HEK293 (cell line): ENCODE data around the gene CIAO2B.

ENCODE experiments used
- CTCF ChIA-PET: fragments of 350-600 bp; formaldehyde crosslinking; extraction: SDS; loops from one replicate; lab custom pipeline; 2021; ENCODE audit warnings: antibody characterized with exemption; lab: Yijun Ruan, JAX
- POLR2A ChIA-PET: fragments of 300-600 bp; formaldehyde crosslinking; extraction: SDS; loops from one replicate; lab custom pipeline; 2020; ENCODE audit warnings: antibody characterized with exemption, inconsistent platforms; lab: Yijun Ruan, JAX
- H3K27ac ChIP-seq: fragments of 200-500 bp; sonication (Bioruptor generic); 2 replicates; pipeline ENCODE4 v1.5.1; 2014; ENCODE audit warnings: low read depth, low read length, control low read depth, inconsistent platforms; ENCODE audit errors: extremely low read depth
- H3K36me3 ChIP-seq, 2 experiments: fragments of 200-500 bp in 1 of 2; sonication (Bioruptor generic) in 1 of 2; 1 replicate in 1 of 2; 2 replicates in 1 of 2; pipeline ENCODE4 v1.5.1; 2014 to 2017; ENCODE audit warnings: inconsistent platforms in 2 of 2, low read length in 2 of 2; ENCODE audit not compliant: control insufficient read depth in 2 of 2, insufficient read depth in 1 of 2
- H3K4me1 ChIP-seq: fragments of 200-500 bp; sonication (Bioruptor generic); 2 replicates; pipeline ENCODE4 v1.5.1; 2014; ENCODE audit warnings: mild to moderate bottlenecking, low read length, inconsistent platforms; ENCODE audit not compliant: control insufficient read depth, insufficient read depth
- H3K4me3 ChIP-seq: 2 replicates; pipeline ENCODE4 v1.5.1; 2011; ENCODE audit warnings: low read depth, mild to moderate bottlenecking, control low read depth, low read length, moderate library complexity
- H3K9me3 ChIP-seq: fragments of 200-500 bp; sonication (Bioruptor generic); 2 replicates; pipeline ENCODE4 v1.5.1; 2014; ENCODE audit warnings: low read depth, low read length, inconsistent platforms; ENCODE audit not compliant: control insufficient read depth, insufficient read depth
- EGR2 ChIP-seq: fragments of 450-650 bp; formaldehyde crosslinking; IDR thresholded peaks from 2 replicates; pipeline ENCODE4 v1.5.1; 2016; ENCODE audit warnings: low read depth, missing biosample characterization, missing genetic modification characterization
- KLF9 ChIP-seq: fragments of 450-650 bp; formaldehyde crosslinking; IDR thresholded peaks from 2 replicates; pipeline ENCODE4 v1.5.1; 2016; ENCODE audit warnings: missing biosample characterization, missing genetic modification characterization, low read depth
- ZBTB21 ChIP-seq: fragments of 450-650 bp; formaldehyde crosslinking; IDR thresholded peaks from 2 replicates; pipeline ENCODE4 v1.5.1; 2017; ENCODE audit warnings: missing biosample characterization, missing genetic modification characterization
- ZFHX2 ChIP-seq: fragments of 450-650 bp; formaldehyde crosslinking; conservative IDR thresholded peaks from 2 replicates; pipeline ENCODE4 v1.5.1; 2016; ENCODE audit warnings: missing biosample characterization, missing genetic modification characterization
- ZNF157 ChIP-seq: fragments of 450-650 bp; formaldehyde crosslinking; IDR thresholded peaks from 2 replicates; pipeline ENCODE4 v1.5.1; 2016; ENCODE audit warnings: missing biosample characterization, missing genetic modification characterization
- ZNF174 ChIP-seq: fragments of 450-650 bp; formaldehyde crosslinking; IDR thresholded peaks from 2 replicates; pipeline ENCODE4 v1.5.0; 2017; ENCODE audit warnings: missing biosample characterization, mild to moderate bottlenecking, missing genetic modification characterization
- ZNF398 ChIP-seq: fragments of 450-650 bp; formaldehyde crosslinking; IDR thresholded peaks from 2 replicates; pipeline ENCODE4 v1.5.1; 2017; ENCODE audit warnings: missing biosample characterization, missing genetic modification characterization
- ZNF433 ChIP-seq: fragments of 450-650 bp; formaldehyde crosslinking; IDR thresholded peaks from 2 replicates; pipeline ENCODE4 v1.5.1; 2016; ENCODE audit warnings: missing biosample characterization, missing genetic modification characterization, low read depth
- ZNF530 ChIP-seq: fragments of 450-650 bp; formaldehyde crosslinking; IDR thresholded peaks from 2 replicates; pipeline ENCODE4 v1.5.1; 2016; ENCODE audit warnings: low read depth, missing biosample characterization, missing genetic modification characterization
- ZNF548 ChIP-seq: fragments of 450-650 bp; formaldehyde crosslinking; IDR thresholded peaks from 2 replicates; pipeline ENCODE4 v1.5.1; 2016; ENCODE audit warnings: missing biosample characterization, missing genetic modification characterization
- ZNF596 ChIP-seq: fragments of 450-650 bp; IDR thresholded peaks from 2 replicates; pipeline ENCODE4 v1.5.0; 2018; ENCODE audit warnings: missing biosample characterization, mild to moderate bottlenecking, missing genetic modification characterization, moderate library complexity
- ZNF645 ChIP-seq: fragments of 450-650 bp; formaldehyde crosslinking; IDR thresholded peaks from 2 replicates; pipeline ENCODE4; 2016; ENCODE audit warnings: missing biosample characterization, missing genetic modification characterization
- ZNF837 ChIP-seq: fragments of 450-650 bp; formaldehyde crosslinking; IDR thresholded peaks from 2 replicates; pipeline ENCODE4 v1.5.1; 2016; ENCODE audit warnings: missing biosample characterization, missing genetic modification characterization
- TF ChIP-seq, protein P1 (sequence below): fragments of 450-650 bp; formaldehyde crosslinking; conservative IDR thresholded peaks from 2 replicates; pipeline ENCODE4 v1.5.1; 2016; ENCODE audit warnings: low read depth, missing biosample characterization, missing genetic modification characterization

The CIAO2B gene

DNA sequence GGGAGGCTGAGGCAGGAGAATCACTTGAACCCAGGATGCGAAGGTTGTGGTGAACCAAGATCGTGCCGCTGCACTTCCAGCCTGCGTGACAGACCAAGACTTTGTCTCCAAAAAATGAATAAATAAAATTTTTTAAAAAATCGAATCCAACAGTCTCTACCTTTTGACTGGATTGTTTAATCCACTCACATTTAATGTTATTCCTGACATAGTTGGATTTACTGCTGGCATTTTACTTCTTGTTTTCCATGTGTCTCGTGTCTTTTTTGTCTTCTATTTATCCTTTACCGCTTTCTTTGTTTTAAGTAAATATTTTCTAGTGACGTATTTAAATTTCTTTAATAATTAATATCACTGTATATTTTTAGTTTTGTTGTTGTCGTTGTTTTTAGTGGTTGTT, 48.8 kb upstream of the CIAO2B start:
- Histone ChIP-seq H3K4me3 (no peak overlapping the region), H3K9me3 (no peaks in the 10 kb centered on the region), H3K4me1 (no peaks in the 10 kb centered on the region), H3K27ac (no peak overlapping the region), H3K36me3 (no peaks in the 10 kb centered on the region)
- ChIA-PET CTCF (interaction anchor here (0.6 kb wide), 1 partner anchor 172 kb away, joined by 3 read pairs; no protein-coding TSS in a partner anchor), POLR2A (no interaction called here)
- no peak for TF ChIP-seq ZNF596 (tag by site-specific recombination)

GRCh38 chr16:66979011-66979717, 45.0 kb upstream of the CIAO2B start:
- TF ChIP-seq EGR2: peak; percentile 54
- TF ChIP-seq ZNF837 (tag by site-specific recombination): no peak
- TF ChIP-seq, protein P1, sequence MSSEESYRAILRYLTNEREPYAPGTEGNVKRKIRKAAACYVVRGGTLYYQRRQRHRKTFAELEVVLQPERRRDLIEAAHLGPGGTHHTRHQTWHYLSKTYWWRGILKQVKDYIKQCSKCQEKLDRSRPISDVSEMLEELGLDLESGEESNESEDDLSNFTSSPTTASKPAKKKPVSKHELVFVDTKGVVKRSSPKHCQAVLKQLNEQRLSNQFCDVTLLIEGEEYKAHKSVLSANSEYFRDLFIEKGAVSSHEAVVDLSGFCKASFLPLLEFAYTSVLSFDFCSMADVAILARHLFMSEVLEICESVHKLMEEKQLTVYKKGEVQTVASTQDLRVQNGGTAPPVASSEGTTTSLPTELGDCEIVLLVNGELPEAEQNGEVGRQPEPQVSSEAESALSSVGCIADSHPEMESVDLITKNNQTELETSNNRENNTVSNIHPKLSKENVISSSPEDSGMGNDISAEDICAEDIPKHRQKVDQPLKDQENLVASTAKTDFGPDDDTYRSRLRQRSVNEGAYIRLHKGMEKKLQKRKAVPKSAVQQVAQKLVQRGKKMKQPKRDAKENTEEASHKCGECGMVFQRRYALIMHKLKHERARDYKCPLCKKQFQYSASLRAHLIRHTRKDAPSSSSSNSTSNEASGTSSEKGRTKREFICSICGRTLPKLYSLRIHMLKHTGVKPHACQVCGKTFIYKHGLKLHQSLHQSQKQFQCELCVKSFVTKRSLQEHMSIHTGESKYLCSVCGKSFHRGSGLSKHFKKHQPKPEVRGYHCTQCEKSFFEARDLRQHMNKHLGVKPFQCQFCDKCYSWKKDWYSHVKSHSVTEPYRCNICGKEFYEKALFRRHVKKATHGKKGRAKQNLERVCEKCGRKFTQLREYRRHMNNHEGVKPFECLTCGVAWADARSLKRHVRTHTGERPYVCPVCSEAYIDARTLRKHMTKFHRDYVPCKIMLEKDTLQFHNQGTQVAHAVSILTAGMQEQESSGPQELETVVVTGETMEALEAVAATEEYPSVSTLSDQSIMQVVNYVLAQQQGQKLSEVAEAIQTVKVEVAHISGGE (tag by site-specific recombination): no peak
- no peak for TF ChIP-seq ZNF645 (tag by site-specific recombination)
- no peak for TF ChIP-seq ZNF398 (tag by site-specific recombination)
- TF ChIP-seq ZNF433 (tag by site-specific recombination): no peak
- TF ChIP-seq ZBTB21 (tag by site-specific recombination): no peak
- no peak for TF ChIP-seq ZNF174 (tag by site-specific recombination)
- TF ChIP-seq ZNF548 (tag by site-specific recombination): no peak
- no peak for TF ChIP-seq ZNF530
- TF ChIP-seq ZFHX2 (tag by site-specific recombination): peak; percentile 73
- no peak for TF ChIP-seq KLF9 (tag by site-specific recombination)
- no peak for TF ChIP-seq ZNF157
- Histone ChIP-seq H3K4me1 (no peaks in the 10 kb centered on the region), H3K36me3 (no peaks in the 10 kb centered on the region), H3K27ac (no peak overlapping the region), H3K4me3 (no peak overlapping the region), H3K9me3 (no peaks in the 10 kb centered on the region)
- ChIA-PET CTCF (interaction anchor here (0.6 to 2.6 kb wide), 15 partner anchors 14 to 535 kb away, joined by 3 to 16 read pairs (median 5); partner anchors contain the start of gene NOL3), POLR2A (no interaction called here)
